ENCODE measurements around the gene TRPV2.

DNA sequence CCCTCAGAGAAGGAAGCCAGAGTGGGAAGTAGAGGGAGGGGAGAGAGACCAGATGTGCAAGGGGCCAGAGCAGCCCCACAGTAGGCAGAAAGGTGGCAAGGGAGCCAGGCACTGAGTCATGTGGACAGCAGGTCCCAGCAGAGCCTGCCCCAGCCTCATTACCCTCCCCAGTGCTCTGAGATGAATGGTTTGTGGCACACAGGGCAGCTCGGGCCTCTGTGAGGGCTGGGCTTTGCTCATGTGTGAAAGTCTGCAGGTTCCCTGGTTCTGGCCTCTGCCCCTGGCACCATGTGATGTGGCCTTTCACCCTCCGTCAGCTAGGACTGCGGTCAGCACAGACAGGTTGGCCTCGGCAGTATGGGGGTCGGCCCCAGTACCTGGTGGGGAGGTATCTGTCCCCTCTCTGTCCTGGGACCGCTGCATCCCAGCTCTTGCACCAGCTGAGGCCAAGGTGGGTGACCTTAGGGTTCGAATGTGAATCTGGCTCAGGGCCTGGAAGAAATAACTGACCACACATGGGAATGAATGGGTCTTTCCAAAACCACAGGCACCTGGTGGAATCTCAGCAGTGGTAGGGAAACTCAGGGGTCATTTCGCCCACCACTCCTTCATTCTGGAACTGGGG lies 67.8 kb downstream of the TRPV2 start:
- TF ChIP-seq, protein P1, sequence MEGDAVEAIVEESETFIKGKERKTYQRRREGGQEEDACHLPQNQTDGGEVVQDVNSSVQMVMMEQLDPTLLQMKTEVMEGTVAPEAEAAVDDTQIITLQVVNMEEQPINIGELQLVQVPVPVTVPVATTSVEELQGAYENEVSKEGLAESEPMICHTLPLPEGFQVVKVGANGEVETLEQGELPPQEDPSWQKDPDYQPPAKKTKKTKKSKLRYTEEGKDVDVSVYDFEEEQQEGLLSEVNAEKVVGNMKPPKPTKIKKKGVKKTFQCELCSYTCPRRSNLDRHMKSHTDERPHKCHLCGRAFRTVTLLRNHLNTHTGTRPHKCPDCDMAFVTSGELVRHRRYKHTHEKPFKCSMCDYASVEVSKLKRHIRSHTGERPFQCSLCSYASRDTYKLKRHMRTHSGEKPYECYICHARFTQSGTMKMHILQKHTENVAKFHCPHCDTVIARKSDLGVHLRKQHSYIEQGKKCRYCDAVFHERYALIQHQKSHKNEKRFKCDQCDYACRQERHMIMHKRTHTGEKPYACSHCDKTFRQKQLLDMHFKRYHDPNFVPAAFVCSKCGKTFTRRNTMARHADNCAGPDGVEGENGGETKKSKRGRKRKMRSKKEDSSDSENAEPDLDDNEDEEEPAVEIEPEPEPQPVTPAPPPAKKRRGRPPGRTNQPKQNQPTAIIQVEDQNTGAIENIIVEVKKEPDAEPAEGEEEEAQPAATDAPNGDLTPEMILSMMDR (IDR thresholded peaks at IDR 0.05): no peak
- TF ChIP-seq EP300 (IDR thresholded peaks at IDR 0.05): no peak
